Nephron (organoid): ENCODE measurements around the gene RHOBTB1.

Source experiments
- H3K27ac Mint-ChIP-seq, 3 experiments: 2 replicates each; pipeline ENCODE4 v1.8.0; 2020; ENCODE audit warnings: mixed read lengths in 3 of 3, mild to moderate bottlenecking in 2 of 3, moderate library complexity in 1 of 3
- H3K27me3 Mint-ChIP-seq: 2 replicates; pipeline ENCODE4 v1.8.0; 2021; ENCODE audit warnings: low read depth, mild to moderate bottlenecking, moderate library complexity, mixed read lengths
- H3K36me3 Mint-ChIP-seq: 2 replicates; pipeline ENCODE4 v1.8.0; 2020; ENCODE audit warnings: low read depth, mixed read lengths
- H3K4me1 Mint-ChIP-seq: 2 replicates; pipeline ENCODE4 v1.8.0; 2020; ENCODE audit warnings: mixed read lengths
- H3K4me3 Mint-ChIP-seq, 3 experiments: 2 replicates each; pipeline ENCODE4 v1.8.0; 2020; ENCODE audit warnings: mild to moderate bottlenecking in 3 of 3, mixed read lengths in 3 of 3, moderate library complexity in 2 of 3
- H3K9me3 Mint-ChIP-seq: 2 replicates; pipeline ENCODE4 v1.8.0; 2020; ENCODE audit warnings: mixed read lengths
- CTCF ChIP-seq, 3 experiments: fragments of 200-600 bp; sonication (generic); IDR thresholded peaks; one replicate each; pipeline ENCODE4 v1.5.0; 2021; ENCODE audit warnings: antibody characterized with exemption in 3 of 3; ENCODE audit not compliant: unreplicated experiment in 3 of 3

Gene RHOBTB1, protein sequence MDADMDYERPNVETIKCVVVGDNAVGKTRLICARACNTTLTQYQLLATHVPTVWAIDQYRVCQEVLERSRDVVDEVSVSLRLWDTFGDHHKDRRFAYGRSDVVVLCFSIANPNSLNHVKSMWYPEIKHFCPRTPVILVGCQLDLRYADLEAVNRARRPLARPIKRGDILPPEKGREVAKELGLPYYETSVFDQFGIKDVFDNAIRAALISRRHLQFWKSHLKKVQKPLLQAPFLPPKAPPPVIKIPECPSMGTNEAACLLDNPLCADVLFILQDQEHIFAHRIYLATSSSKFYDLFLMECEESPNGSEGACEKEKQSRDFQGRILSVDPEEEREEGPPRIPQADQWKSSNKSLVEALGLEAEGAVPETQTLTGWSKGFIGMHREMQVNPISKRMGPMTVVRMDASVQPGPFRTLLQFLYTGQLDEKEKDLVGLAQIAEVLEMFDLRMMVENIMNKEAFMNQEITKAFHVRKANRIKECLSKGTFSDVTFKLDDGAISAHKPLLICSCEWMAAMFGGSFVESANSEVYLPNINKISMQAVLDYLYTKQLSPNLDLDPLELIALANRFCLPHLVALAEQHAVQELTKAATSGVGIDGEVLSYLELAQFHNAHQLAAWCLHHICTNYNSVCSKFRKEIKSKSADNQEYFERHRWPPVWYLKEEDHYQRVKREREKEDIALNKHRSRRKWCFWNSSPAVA

DNA sequence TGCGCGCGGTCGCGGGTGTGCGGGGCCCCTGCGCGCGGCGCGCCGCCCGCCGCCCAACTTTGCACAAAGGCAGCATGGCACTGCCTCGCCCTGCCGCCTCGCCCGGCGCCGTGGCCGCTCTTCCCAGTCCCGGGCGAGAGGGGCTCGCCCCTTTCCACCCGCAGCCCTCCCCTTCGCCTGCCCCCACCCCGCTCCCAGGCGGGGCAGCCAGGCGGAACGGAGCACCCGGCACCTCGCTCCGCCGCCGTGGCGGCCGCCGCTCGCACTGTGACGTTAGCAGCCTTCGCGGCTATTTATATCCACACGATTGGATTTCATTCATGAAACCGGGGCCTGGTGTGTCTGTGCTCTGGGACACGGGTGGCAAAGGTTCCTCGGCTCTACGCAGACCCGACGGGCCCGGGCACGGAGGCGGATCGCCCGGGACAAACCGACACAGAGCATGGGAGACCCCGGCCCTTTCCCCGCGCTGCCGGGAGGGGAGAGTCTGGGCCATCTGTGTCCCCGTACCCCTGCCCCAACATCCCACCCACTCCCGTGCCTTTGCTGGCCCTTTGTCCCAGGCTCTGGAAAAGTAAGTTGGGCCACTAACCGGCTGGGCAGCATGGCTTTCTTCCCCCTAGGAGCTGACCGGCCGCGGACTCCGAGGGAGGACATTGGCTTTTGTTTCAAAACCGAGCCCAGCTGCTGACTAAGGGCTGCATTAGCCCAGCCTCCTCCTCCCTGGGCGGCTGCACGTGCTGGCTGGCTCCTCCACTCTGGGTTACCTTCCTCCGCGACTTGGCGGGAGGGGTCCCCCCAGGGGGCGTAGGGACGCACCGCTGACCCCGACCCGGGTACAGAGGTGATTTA, at the start of gene RHOBTB1:
Gene RHOBTB1, minus strand, starts transcription at position 128 of the 852 bp plus-strand sequence. CDS start 32,643 bp downstream, outside the sequence.
- Mint-ChIP-seq H3K36me3 (peaks cover 8% of the 10 kb centered on the region), H3K27me3 (no peaks in the 10 kb centered on the region), H3K9me3 (no peaks in the 10 kb centered on the region), H3K27ac (peak within 1 kb of the TSS; percentile 99 to 100 (median 99)), H3K4me3 (peak within 1 kb of the TSS; percentile 94 to 97 (median 95)), H3K4me1 (peaks cover 40% of the 10 kb centered on the region)
- no peak for TF ChIP-seq CTCF (IDR thresholded peaks at IDR 0.05; ENCODE audit: unreplicated experiment in 3 of 3)

- Mint-ChIP-seq H3K27me3 (no peaks in the 10 kb centered on the region), H3K4me1 (peaks cover under 1% of the 10 kb centered on the region), H3K4me3 (no peak overlapping the region), H3K27ac (peak overlapping the region in 1 of 3 experiments; percentile 76), H3K36me3 (peaks cover 5% of the 10 kb centered on the region), H3K9me3 (no peaks in the 10 kb centered on the region)
- no peak for TF ChIP-seq CTCF (IDR thresholded peaks at IDR 0.05; ENCODE audit: unreplicated experiment in 3 of 3)
These were observed 48.7 kb upstream of the RHOBTB1 start for GRCh38 chr10:60992636-60993035.

- TF ChIP-seq CTCF (IDR thresholded peaks at IDR 0.05; ENCODE audit: unreplicated experiment in 3 of 3) = no peak
- H3K9me3 Mint-ChIP-seq = no peaks in the 10 kb centered on the region
- H3K27me3 Mint-ChIP-seq = no peaks in the 10 kb centered on the region
- no peak overlapping the region for H3K4me3 Mint-ChIP-seq
- H3K36me3 Mint-ChIP-seq = peaks cover 5% of the 10 kb centered on the region
- H3K4me1 Mint-ChIP-seq = peaks cover 11% of the 10 kb centered on the region
- H3K27ac Mint-ChIP-seq = no peak overlapping the region
These were observed 46.7 kb upstream of the RHOBTB1 start for GRCh38 chr10:60990663-60991062.

DNA sequence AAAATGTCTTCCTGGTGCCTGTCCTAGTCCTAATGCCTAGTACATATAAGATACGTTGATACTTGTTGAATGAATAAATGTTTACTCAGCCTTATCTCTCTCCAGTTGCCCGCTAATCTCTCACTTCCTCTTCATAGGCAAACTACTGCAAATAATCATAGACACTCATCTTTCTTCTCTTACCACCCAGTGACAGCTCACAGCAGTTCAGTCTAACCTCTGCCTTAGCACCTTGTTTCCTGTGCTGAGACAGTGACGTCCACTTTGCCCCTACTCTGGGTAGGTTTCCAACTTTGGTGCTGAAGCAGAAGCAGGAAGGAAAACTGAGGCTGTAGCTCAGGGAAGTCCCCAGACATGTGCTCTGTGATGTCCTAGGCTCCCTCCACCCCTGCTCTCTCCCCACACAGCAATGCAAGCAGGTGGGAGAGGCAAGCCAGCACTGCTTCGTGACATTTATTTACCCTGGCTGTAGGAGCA, 45.5 kb upstream of the RHOBTB1 start:
- H3K9me3 Mint-ChIP-seq = no peaks in the 10 kb centered on the region
- no peak for TF ChIP-seq CTCF (IDR thresholded peaks at IDR 0.05; ENCODE audit: unreplicated experiment in 3 of 3)
- H3K4me3 Mint-ChIP-seq = no peak overlapping the region
- no peak overlapping the region for H3K27ac Mint-ChIP-seq
- peaks cover 5% of the 10 kb centered on the region for H3K36me3 Mint-ChIP-seq
- H3K4me1 Mint-ChIP-seq = peaks cover 11% of the 10 kb centered on the region
- H3K27me3 Mint-ChIP-seq = no peaks in the 10 kb centered on the region

DNA sequence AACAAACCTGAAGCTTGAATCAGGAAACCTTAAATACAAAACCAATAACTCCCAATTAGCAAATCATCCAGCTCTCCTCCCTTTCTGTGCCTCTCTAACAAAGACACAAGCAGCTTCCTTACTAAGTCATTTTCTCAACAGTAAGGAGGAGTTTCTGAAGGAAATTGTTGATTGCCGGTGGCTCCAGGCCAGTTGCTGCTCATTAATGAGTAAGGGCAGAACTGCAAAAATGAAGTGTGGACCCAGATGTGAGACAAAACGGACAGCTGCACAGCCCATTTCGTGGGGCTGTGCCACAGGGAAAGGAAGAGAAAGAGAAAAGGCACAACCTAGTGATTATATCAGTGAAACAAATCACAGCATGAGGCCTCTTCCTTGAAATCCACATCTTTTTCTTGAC, 42.8 kb upstream of the RHOBTB1 start:
- Mint-ChIP-seq H3K4me1 (peaks cover 11% of the 10 kb centered on the region), H3K27ac (peak overlapping the region; percentile 12 to 50 (median 14)), H3K27me3 (no peaks in the 10 kb centered on the region), H3K9me3 (no peaks in the 10 kb centered on the region), H3K36me3 (peaks cover 3% of the 10 kb centered on the region), H3K4me3 (no peak overlapping the region)
- no peak for TF ChIP-seq CTCF (IDR thresholded peaks at IDR 0.05; ENCODE audit: unreplicated experiment in 3 of 3)
